GM19455 (cell line): ENCODE measurements around the gene HMG20A.

ENCODE experiments used
- ATAC-seq: cut with Tn5 transposase; IDR thresholded peaks from one replicate; pipeline ENCODE4 v1.9.1; 2021; ENCODE audit not compliant: unreplicated experiment

HMG20A gene

DNA sequence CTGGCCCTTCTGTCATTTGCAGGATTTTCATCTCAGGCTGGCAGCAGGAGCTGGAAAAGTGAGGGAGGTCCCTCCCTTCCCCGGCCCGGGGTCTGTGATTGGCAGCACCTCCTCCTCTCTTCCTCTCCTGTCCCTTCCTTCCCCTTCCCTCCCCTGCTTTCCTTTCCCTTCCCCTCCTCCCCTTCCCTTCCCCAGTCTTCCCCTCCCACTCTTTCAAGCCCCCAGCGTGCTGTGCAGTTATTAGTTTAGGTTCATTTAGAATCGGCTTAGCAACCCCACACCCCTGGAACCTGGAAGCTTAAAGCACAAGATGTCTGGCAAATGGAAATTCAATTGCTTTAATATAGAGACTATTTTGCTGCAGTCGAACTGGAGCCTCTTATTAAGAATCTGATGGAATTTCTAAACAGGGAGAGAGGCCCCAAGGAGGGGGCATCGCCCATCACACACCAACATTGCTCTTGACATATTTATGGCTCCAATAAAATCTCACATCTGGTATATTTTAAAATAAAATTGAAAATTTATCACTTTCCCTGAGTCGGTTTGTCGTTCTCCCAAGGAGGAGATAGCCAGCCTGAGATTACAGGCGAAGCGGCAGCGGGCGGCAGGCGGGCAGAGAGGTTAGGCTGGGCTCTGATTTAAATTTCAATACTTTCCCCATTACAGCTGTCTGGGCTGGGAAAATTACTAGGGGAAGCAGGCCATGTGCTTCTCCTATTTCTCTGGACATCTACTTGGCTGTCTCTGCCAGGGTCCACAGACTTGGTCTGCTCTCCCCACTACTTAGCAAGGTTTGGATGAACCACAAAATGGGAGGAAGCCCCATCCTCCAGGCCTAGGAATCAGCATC lies 113.1 kb downstream of the HMG20A start:
- ATAC-seq = no peak
